Esophagus muscularis mucosa (tissue), 3 donors: ENCODE data around the gene CTNNA3.

ENCODE experiments used
- CTCF ChIP-seq, 3 experiments: fragments of 200-600 bp in 2 of 3; fragments of 450-650 bp in 1 of 3; sonication (generic) in 2 of 3; IDR thresholded peaks; one replicate each; pipeline ENCODE4 v1.5.1; 2017 to 2019; ENCODE audit warnings: antibody characterized with exemption in 3 of 3, mild to moderate bottlenecking in 2 of 3, moderate library complexity in 1 of 3
- EP300 ChIP-seq: sonication (generic); formaldehyde crosslinking; IDR thresholded peaks from one replicate; pipeline ENCODE4 v1.6.1; 2017; ENCODE audit warnings: antibody characterized with exemption

GRCh38 chr10:67487199-67487598, 208.8 kb downstream of the CTNNA3 start:
- no peak for TF ChIP-seq EP300
- no peak for TF ChIP-seq CTCF (IDR thresholded peaks at IDR 0.05)
